OCI-LY1 (cell line): Measurements from ENCODE around the gene PRPS1.

ENCODE experiments used
- H2AFZ ChIP-seq: fragments of 200-600 bp; sonication (generic), shearing (Covaris generic); 2 replicates; pipeline ENCODE4 v1.6.0; 2014; ENCODE audit warnings: antibody characterized with exemption, mild to moderate bottlenecking, low read length
- H3F3A ChIP-seq: fragments of 200-600 bp; sonication (generic), shearing (Covaris generic); 2 replicates; pipeline ENCODE4 v1.6.0; 2014; ENCODE audit warnings: mild to moderate bottlenecking, antibody characterized with exemption, low read length, moderate library complexity; ENCODE audit not compliant: insufficient read depth
- H3K27ac ChIP-seq: fragments of 200-600 bp; sonication (generic); 2 replicates; pipeline ENCODE4 v1.5.1; 2014; ENCODE audit warnings: low read length, mixed run types, mild to moderate bottlenecking, low read depth; ENCODE audit not compliant: poor library complexity, severe bottlenecking
- H3K27me3 ChIP-seq: fragments of 200-600 bp; sonication (generic); 2 replicates; pipeline ENCODE4 v1.6.0; 2014; ENCODE audit warnings: antibody characterized with exemption, mild to moderate bottlenecking, low read length, moderate library complexity; ENCODE audit not compliant: insufficient read depth
- H3K36me3 ChIP-seq: fragments of 200-600 bp; sonication (generic); 2 replicates; pipeline ENCODE4 v1.6.1; 2014; ENCODE audit warnings: mild to moderate bottlenecking, antibody characterized with exemption, low read length, moderate library complexity, mixed read lengths; ENCODE audit not compliant: insufficient read depth
- H3K4me1 ChIP-seq: fragments of 200-600 bp; sonication (generic); 2 replicates; pipeline ENCODE4 v1.5.1; 2014; ENCODE audit warnings: mild to moderate bottlenecking, low read length, moderate library complexity; ENCODE audit not compliant: insufficient read depth, severe bottlenecking
- H3K4me2 ChIP-seq: fragments of 200-600 bp; sonication (generic), shearing (Covaris generic); 2 replicates; pipeline ENCODE4 v1.6.1; 2014; ENCODE audit warnings: low read length
- H3K4me3 ChIP-seq: fragments of 200-600 bp; sonication (generic); 2 replicates; pipeline ENCODE4 v1.5.1; 2014; ENCODE audit warnings: low read length, low read depth, mild to moderate bottlenecking, mixed read lengths; ENCODE audit not compliant: poor library complexity, severe bottlenecking
- H3K79me2 ChIP-seq: fragments of 200-600 bp; shearing (Covaris generic); 2 replicates; pipeline ENCODE4 v1.6.1; 2016; ENCODE audit warnings: mixed run types, low read length, mixed read lengths; ENCODE audit not compliant: insufficient read depth
- H3K9ac ChIP-seq: fragments of 200-600 bp; sonication (generic), shearing (Covaris generic); 2 replicates; pipeline ENCODE4 v1.6.1; 2014; ENCODE audit warnings: mild to moderate bottlenecking, low read length, mixed read lengths
- H3K9me2 ChIP-seq: fragments of 200-600 bp; sonication (generic), shearing (Covaris generic); 2 replicates; pipeline ENCODE4 v1.6.1; 2014; ENCODE audit warnings: low read depth, mild to moderate bottlenecking, low read length, mixed read lengths
- H3K9me3 ChIP-seq: fragments of 200-600 bp; shearing (Covaris generic); 2 replicates; pipeline ENCODE4 v1.6.1; 2014; ENCODE audit warnings: low read length, mixed read lengths
- H4K20me1 ChIP-seq: fragments of 200-600 bp; sonication (generic), shearing (Covaris generic); 2 replicates; pipeline ENCODE4 v1.6.0; 2016; ENCODE audit warnings: mild to moderate bottlenecking, low read length; ENCODE audit not compliant: insufficient read depth
- EZH2 ChIP-seq: fragments of 200-600 bp; sonication (generic), shearing (Covaris generic); IDR thresholded peaks from 2 replicates; pipeline ENCODE4 v1.8.0; 2017; ENCODE audit warnings: borderline replicate concordance, mixed run types, mild to moderate bottlenecking, antibody characterized with exemption, low read length, moderate library complexity, mixed read lengths
- TF ChIP-seq, protein P1 (sequence below): fragments of 200-600 bp; sonication (generic), shearing (Covaris generic); IDR thresholded peaks from 2 replicates; pipeline ENCODE4 v1.5.1; 2017; ENCODE audit warnings: mild to moderate bottlenecking, antibody characterized with exemption, low read length, moderate library complexity, mixed read lengths

PRPS1 gene

DNA sequence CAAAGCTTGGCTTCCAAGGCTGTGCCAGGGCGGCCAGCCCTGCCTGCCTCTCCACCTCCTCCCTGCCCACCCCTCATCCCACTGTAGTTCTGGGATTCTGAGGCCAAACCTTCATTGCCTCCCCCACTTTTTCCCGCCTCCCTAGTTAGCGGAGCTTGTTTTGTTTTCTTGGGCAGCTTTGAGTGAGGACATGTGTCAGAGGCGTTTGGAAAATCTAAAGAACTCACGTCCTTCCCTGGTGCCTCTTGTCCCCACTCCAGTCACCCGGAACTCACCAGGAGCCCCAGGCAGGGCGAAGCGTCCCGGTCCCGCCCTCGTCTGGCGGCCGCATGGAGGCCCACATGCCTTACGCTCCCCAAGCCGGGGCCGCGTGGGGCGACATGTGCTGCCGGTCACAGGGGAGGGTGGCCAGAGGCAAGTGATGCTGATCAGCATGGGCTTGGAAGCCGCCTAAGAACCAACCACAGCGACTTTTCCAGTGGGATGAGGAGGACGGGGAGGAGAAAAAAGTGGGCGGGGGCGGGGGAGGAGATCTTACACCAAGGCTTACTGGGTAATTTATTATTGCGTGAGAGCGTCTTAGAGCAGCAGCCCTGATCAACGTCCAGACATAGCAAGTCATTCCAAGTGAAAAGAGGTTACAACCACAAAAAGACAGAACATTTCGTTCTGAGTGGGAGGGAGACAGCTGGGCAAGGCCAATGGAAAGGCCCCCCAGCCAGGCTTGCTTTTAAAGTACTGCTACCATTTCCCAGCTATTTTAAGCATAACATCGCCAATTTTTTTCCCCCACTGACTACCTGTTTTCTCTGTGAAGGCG lies 48.5 kb downstream of the PRPS1 start:
- no peak for TF ChIP-seq EZH2
- TF ChIP-seq, protein P1, sequence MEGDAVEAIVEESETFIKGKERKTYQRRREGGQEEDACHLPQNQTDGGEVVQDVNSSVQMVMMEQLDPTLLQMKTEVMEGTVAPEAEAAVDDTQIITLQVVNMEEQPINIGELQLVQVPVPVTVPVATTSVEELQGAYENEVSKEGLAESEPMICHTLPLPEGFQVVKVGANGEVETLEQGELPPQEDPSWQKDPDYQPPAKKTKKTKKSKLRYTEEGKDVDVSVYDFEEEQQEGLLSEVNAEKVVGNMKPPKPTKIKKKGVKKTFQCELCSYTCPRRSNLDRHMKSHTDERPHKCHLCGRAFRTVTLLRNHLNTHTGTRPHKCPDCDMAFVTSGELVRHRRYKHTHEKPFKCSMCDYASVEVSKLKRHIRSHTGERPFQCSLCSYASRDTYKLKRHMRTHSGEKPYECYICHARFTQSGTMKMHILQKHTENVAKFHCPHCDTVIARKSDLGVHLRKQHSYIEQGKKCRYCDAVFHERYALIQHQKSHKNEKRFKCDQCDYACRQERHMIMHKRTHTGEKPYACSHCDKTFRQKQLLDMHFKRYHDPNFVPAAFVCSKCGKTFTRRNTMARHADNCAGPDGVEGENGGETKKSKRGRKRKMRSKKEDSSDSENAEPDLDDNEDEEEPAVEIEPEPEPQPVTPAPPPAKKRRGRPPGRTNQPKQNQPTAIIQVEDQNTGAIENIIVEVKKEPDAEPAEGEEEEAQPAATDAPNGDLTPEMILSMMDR = no peak
- Histone ChIP-seq H3K9ac (no peak overlapping the region), H4K20me1 (no peaks in the 10 kb centered on the region), H3K79me2 (no peaks in the 10 kb centered on the region), H3K9me2 (no peaks in the 10 kb centered on the region), H2AFZ (no peak overlapping the region), H3F3A (no peaks in the 10 kb centered on the region), H3K9me3 (no peaks in the 10 kb centered on the region), H3K36me3 (no peaks in the 10 kb centered on the region), H3K27me3 (no peaks in the 10 kb centered on the region), H3K27ac (no peak overlapping the region), H3K4me1 (peaks cover 20% of the 10 kb centered on the region), H3K4me3 (no peak overlapping the region), H3K4me2 (no peak overlapping the region)

DNA sequence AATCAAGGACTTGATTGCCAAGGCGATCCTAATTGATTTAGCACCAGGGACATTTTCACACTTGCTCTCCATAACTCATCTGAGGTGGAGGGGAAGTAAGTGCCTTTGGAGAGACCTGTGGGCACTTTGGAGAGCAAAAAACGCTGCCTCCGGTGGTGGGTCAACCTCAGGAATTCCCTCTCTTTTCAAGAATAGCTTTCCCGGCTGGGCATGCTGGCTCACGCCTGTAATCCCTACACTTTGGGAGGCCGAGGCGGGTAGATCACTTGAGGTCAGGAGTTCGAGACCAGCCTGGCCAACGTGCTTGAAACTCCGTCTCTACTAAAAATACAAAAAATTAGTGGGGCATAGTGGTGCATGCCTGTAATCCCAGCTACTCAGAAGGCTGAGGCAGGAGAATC lies 49.2 kb downstream of the PRPS1 start:
- H3K27me3 ChIP-seq = no peaks in the 10 kb centered on the region
- no peaks in the 10 kb centered on the region for H3K36me3 ChIP-seq
- H3K4me3 ChIP-seq = no peak overlapping the region
- TF ChIP-seq, protein P1 = no peak
- no peak for TF ChIP-seq EZH2
- H3K79me2 ChIP-seq = no peaks in the 10 kb centered on the region
- H3K9me2 ChIP-seq = no peaks in the 10 kb centered on the region
- no peak overlapping the region for H2AFZ ChIP-seq
- H3K27ac ChIP-seq = no peak overlapping the region
- no peaks in the 10 kb centered on the region for H4K20me1 ChIP-seq
- H3K9me3 ChIP-seq = no peaks in the 10 kb centered on the region
- peaks cover 20% of the 10 kb centered on the region for H3K4me1 ChIP-seq
- no peak overlapping the region for H3K4me2 ChIP-seq
- H3F3A ChIP-seq = no peaks in the 10 kb centered on the region
- H3K9ac ChIP-seq = no peak overlapping the region

DNA sequence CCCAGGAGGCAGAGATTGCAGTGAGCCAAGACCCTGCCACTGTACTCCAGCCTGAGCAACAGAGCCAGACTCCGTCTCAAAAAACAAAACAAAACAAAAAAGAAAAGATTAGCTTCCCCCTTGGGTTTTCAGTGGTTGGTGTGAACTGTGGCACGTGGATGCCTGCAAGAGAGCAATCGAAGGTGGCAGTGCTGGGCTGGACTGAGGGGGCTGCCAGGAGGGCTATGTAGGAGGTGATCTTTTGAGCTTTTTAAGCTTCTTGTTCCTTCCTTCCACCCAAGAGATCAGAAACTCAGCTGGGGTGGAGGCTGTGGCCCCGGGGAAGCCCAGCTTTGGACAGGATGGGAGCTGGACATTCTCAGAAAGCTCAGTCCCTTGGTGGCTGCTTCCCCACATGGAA lies 49.6 kb downstream of the PRPS1 start:
- no peak overlapping the region for H2AFZ ChIP-seq

More for the DNA sequence above, 49.6 kb downstream of the PRPS1 start:
- H3K27me3 ChIP-seq = no peaks in the 10 kb centered on the region
- peaks cover 19% of the 10 kb centered on the region for H3K4me1 ChIP-seq
- no peak overlapping the region for H3K27ac ChIP-seq
- H3K36me3 ChIP-seq = no peaks in the 10 kb centered on the region
- no peak overlapping the region for H3K4me2 ChIP-seq
- no peak for TF ChIP-seq EZH2
- TF ChIP-seq, protein P1 = no peak
- no peaks in the 10 kb centered on the region for H3K9me2 ChIP-seq
- no peak overlapping the region for H3K4me3 ChIP-seq
- no peaks in the 10 kb centered on the region for H3K9me3 ChIP-seq
- no peaks in the 10 kb centered on the region for H4K20me1 ChIP-seq
- H3K9ac ChIP-seq = no peak overlapping the region
- no peaks in the 10 kb centered on the region for H3F3A ChIP-seq
- H3K79me2 ChIP-seq = no peaks in the 10 kb centered on the region
